Nephron (organoid): Measurements from ENCODE around the gene LDAF1.
"Not testable (repeated sequence)": the region's sequence is repeated elsewhere in the genome, so short reads cannot be mapped to it uniquely, and the experiment has no call there.

Source experiments
- H3K27ac Mint-ChIP-seq, 3 experiments: 2 replicates each; pipeline ENCODE4 v1.8.0; 2020; ENCODE audit warnings: mixed read lengths in 3 of 3, mild to moderate bottlenecking in 2 of 3, moderate library complexity in 1 of 3
- H3K27me3 Mint-ChIP-seq: 2 replicates; pipeline ENCODE4 v1.8.0; 2021; ENCODE audit warnings: low read depth, mild to moderate bottlenecking, moderate library complexity, mixed read lengths
- H3K36me3 Mint-ChIP-seq: 2 replicates; pipeline ENCODE4 v1.8.0; 2020; ENCODE audit warnings: low read depth, mixed read lengths
- H3K4me1 Mint-ChIP-seq: 2 replicates; pipeline ENCODE4 v1.8.0; 2020; ENCODE audit warnings: mixed read lengths
- H3K4me3 Mint-ChIP-seq, 3 experiments: 2 replicates each; pipeline ENCODE4 v1.8.0; 2020; ENCODE audit warnings: mild to moderate bottlenecking in 3 of 3, mixed read lengths in 3 of 3, moderate library complexity in 2 of 3
- H3K9me3 Mint-ChIP-seq: 2 replicates; pipeline ENCODE4 v1.8.0; 2020; ENCODE audit warnings: mixed read lengths
- TF ChIP-seq, protein P1 (sequence below), 3 experiments: fragments of 200-600 bp; sonication (generic); IDR thresholded peaks; one replicate each; pipeline ENCODE4 v1.5.0; 2021; ENCODE audit warnings: antibody characterized with exemption in 3 of 3; ENCODE audit not compliant: unreplicated experiment in 3 of 3

LDAF1 gene

DNA sequence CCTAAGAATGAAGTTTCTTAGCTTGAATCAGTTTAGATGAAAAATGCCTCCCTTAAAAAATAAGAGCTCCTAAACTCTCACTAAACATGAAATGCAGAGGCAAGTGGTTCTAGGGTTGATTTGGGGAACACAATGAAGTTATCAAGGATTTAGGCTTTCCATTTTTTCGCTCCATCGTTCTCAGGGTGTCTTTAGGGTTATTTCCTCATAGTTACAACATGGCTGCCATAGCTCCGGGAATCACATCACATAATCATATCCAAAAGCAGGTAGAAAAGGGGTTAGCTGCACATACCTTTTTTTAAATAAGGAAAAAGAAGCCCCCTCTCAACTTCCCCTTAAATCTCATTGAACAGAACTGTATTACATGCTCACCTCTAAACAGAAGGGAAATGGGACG is 31.5 kb downstream of the LDAF1 start:
- Mint-ChIP-seq H3K4me3 (no peak overlapping the region), H3K4me1 (no peaks in the 10 kb centered on the region), H3K27ac (no peak overlapping the region), H3K36me3 (no peaks in the 10 kb centered on the region), H3K27me3 (peaks cover 31% of the 10 kb centered on the region), H3K9me3 (peaks cover 2% of the 10 kb centered on the region)
- TF ChIP-seq, protein P1, sequence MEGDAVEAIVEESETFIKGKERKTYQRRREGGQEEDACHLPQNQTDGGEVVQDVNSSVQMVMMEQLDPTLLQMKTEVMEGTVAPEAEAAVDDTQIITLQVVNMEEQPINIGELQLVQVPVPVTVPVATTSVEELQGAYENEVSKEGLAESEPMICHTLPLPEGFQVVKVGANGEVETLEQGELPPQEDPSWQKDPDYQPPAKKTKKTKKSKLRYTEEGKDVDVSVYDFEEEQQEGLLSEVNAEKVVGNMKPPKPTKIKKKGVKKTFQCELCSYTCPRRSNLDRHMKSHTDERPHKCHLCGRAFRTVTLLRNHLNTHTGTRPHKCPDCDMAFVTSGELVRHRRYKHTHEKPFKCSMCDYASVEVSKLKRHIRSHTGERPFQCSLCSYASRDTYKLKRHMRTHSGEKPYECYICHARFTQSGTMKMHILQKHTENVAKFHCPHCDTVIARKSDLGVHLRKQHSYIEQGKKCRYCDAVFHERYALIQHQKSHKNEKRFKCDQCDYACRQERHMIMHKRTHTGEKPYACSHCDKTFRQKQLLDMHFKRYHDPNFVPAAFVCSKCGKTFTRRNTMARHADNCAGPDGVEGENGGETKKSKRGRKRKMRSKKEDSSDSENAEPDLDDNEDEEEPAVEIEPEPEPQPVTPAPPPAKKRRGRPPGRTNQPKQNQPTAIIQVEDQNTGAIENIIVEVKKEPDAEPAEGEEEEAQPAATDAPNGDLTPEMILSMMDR (IDR thresholded peaks at IDR 0.05; ENCODE audit: unreplicated experiment in 3 of 3), result no peak

DNA sequence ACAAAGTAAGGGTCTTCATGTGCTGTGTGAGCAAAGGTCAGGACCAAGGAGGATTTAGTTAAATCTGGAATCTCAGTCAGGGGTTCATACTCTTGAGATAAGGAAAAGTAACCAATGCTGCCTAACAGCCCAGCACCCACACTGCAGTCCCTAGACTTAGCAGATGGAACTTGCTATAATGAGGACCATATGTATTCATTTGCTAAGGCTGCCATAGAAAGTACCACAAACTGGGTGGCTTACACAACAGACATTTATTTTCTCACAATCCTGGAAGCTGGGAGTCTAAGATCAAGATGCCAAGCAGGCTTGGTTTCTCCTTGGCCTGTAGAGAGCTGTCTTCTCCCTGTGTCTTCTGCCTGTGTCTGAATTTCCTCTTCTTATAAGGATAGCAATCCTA is 32.1 kb downstream of the LDAF1 start:
- TF ChIP-seq, protein P1 (IDR thresholded peaks at IDR 0.05; ENCODE audit: unreplicated experiment in 3 of 3), result no peak
- no peak overlapping the region for H3K27ac Mint-ChIP-seq
- no peaks in the 10 kb centered on the region for H3K4me1 Mint-ChIP-seq
- H3K4me3 Mint-ChIP-seq, result no peak overlapping the region
- no peaks in the 10 kb centered on the region for H3K36me3 Mint-ChIP-seq
- peaks cover 31% of the 10 kb centered on the region for H3K27me3 Mint-ChIP-seq
- H3K9me3 Mint-ChIP-seq, result peaks cover 2% of the 10 kb centered on the region

DNA sequence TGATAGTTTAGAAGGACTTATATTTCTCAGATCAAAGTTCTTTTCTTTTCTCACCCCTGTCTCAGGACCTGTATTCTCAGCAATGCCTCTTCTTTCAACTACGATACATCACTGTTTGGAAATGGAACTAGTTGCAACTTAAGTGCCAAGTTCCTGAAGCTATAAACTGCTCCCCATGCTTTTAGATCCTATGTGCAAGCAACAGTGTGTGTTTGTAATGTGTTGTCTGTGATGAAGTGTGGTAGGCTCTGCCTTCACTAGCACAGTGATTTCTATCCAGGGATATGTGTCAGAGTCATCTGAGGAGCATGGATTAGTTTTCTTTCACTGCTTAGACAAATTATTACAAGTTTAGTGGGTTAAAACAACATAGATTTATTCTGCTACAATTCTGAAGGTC is 34.5 kb downstream of the LDAF1 start:
- Mint-ChIP-seq H3K4me1 (no peaks in the 10 kb centered on the region), H3K27ac (no peak overlapping the region), H3K4me3 (no peak overlapping the region), H3K27me3 (peaks cover 30% of the 10 kb centered on the region), H3K9me3 (peaks cover 2% of the 10 kb centered on the region), H3K36me3 (no peaks in the 10 kb centered on the region)
- TF ChIP-seq, protein P1 (IDR thresholded peaks at IDR 0.05; ENCODE audit: unreplicated experiment in 3 of 3), result no peak

DNA sequence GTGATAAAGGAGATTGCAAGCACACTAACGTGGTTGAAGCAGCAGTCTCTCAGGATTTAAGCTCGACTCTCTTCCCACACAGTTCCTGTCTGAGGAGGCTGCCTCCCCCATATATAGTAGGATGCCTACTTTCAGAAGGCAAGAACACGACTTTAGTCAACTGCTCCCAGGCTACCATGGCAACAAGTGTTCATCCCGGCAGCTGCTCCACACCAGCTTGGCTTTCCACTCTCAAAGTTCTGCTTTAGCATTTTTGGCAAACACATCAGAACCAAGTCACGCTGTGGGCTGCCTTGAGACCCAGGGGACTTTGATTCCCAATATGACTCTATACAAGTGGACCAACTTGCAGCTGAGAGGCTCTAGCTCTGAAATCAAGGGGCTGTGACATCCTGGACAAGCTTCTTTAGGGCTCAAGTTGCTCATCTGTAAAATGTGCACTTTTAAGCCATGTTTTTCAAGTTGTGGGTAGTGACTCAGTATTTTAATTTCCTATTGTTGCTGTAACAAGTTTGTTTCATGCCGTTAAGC is 36.4 kb downstream of the LDAF1 start:
- TF ChIP-seq, protein P1 (IDR thresholded peaks at IDR 0.05; ENCODE audit: unreplicated experiment in 3 of 3), result no peak

DNA sequence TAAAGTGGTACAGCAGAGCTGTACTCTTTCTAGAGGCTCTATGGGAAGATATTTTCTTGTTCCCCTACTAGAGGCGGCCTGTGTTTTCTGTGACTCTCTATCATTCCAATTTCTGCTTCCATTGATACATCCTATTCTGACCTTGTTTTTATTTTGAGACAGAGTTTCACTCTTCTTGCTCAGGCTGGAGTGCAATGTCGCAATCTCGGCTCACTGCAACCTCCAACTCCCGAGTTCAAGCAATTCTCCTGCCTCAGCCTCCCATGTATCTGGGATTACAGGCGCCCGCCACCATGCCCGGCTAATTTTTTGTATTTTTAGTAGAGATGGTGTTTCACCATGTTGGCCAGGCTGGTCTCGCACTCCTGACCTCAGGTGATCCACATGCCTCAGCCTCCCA is 36.9 kb downstream of the LDAF1 start:
- H3K4me3 Mint-ChIP-seq, H3K4me1 Mint-ChIP-seq, H3K9me3 Mint-ChIP-seq, H3K27ac Mint-ChIP-seq, H3K36me3 Mint-ChIP-seq: not testable (repeated sequence)
- H3K27me3 Mint-ChIP-seq, result peaks cover 24% of the 10 kb centered on the region

More for the DNA sequence above, 36.4 kb downstream of the LDAF1 start:
- Mint-ChIP-seq H3K4me3 (no peak overlapping the region), H3K27me3 (peaks cover 28% of the 10 kb centered on the region), H3K4me1 (no peaks in the 10 kb centered on the region), H3K27ac (no peak overlapping the region), H3K9me3 (peaks cover 2% of the 10 kb centered on the region), H3K36me3 (no peaks in the 10 kb centered on the region)

DNA sequence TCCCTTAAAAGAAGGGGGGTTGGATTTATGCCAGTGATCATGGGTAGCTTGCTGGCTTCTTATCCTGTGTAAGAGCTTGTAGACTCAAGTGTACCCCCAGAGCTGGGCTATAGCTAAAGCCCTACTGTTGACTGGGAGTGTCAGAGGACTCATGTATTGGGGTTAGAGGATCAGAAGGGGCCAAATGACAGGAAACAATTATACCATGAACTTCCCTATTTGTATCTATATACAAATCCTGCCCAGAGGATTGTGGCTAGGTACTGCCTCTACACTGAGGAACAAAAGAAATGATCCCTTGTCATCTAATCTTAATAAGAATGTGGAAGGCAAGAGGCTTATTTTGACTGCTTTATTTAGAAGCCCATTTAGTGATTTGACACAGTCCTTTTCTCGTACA is 38.6 kb downstream of the LDAF1 start:
- Mint-ChIP-seq H3K27me3 (peaks cover 23% of the 10 kb centered on the region), H3K9me3 (no peaks in the 10 kb centered on the region), H3K4me3 (no peak overlapping the region), H3K4me1 (no peaks in the 10 kb centered on the region), H3K27ac (no peak overlapping the region), H3K36me3 (no peaks in the 10 kb centered on the region)
- TF ChIP-seq, protein P1 (IDR thresholded peaks at IDR 0.05; ENCODE audit: unreplicated experiment in 3 of 3), result no peak
